ENCODE measurements around the gene GDF10. TPM values are rescaled to one million over a fixed set of nuclear protein-coding genes. Genes with fewer than 3 reads are reported as not detected.

Gene GDF10
- polyA plus RNA-seq, 1 donor from 2014 or later = 0.66 TPM

GRCh38 chr10:47354165-47354564 is 54.2 kb downstream of the GDF10 start:
- Histone ChIP-seq H3K27me3 (ENCODE audit: insufficient read depth, low read depth, low read length) (no peaks in the 10 kb centered on the region), H3K79me2 (replicated peaks; ENCODE audit: insufficient read depth, low read length) (no peaks in the 10 kb centered on the region), H3K9me2 (ENCODE audit: insufficient read depth, low read length) (no peaks in the 10 kb centered on the region), H3K4me3 (ENCODE audit: low read length) (no peak overlapping the region), H3K36me3 (ENCODE audit: insufficient read depth, low read length) (no peaks in the 10 kb centered on the region), H2AFZ (ENCODE audit: low read depth, low read length) (no peak overlapping the region), H4K20me1 (ENCODE audit: insufficient read depth) (no peaks in the 10 kb centered on the region), H3K27ac (ENCODE audit: low read length) (no peak overlapping the region), H3K4me2 (ENCODE audit: low read length) (no peak overlapping the region), H3K9ac (ENCODE audit: low read length) (no peak overlapping the region), H3F3A (ENCODE audit: insufficient read depth, low read length, poor library complexity, severe bottlenecking) (no peaks in the 10 kb centered on the region), H3K9me3 (ENCODE audit: low read length) (no peaks in the 10 kb centered on the region)
- TF ChIP-seq SMC3 (conservative IDR thresholded peaks at IDR 0.05; ENCODE audit: poor library complexity) (no peak), CTCF (IDR thresholded peaks at IDR 0.05; ENCODE audit: poor library complexity, severe bottlenecking) (no peak), POLR2AphosphoS5 (IDR thresholded peaks at IDR 0.05) (no peak), MXI1 (conservative IDR thresholded peaks at IDR 0.05; ENCODE audit: poor library complexity, severe bottlenecking) (no peak), RAD21 (conservative IDR thresholded peaks at IDR 0.05) (no peak), EP300 (conservative IDR thresholded peaks at IDR 0.05; ENCODE audit: poor library complexity, severe bottlenecking) (no peak), TAF1 (IDR thresholded peaks at IDR 0.05; ENCODE audit: low read depth) (no peak), EZH2 (IDR thresholded peaks at IDR 0.05; ENCODE audit: borderline replicate concordance, insufficient read depth, low read length, poor library complexity, severe bottlenecking) (no peak)
- TF ChIP-seq, protein P1, sequence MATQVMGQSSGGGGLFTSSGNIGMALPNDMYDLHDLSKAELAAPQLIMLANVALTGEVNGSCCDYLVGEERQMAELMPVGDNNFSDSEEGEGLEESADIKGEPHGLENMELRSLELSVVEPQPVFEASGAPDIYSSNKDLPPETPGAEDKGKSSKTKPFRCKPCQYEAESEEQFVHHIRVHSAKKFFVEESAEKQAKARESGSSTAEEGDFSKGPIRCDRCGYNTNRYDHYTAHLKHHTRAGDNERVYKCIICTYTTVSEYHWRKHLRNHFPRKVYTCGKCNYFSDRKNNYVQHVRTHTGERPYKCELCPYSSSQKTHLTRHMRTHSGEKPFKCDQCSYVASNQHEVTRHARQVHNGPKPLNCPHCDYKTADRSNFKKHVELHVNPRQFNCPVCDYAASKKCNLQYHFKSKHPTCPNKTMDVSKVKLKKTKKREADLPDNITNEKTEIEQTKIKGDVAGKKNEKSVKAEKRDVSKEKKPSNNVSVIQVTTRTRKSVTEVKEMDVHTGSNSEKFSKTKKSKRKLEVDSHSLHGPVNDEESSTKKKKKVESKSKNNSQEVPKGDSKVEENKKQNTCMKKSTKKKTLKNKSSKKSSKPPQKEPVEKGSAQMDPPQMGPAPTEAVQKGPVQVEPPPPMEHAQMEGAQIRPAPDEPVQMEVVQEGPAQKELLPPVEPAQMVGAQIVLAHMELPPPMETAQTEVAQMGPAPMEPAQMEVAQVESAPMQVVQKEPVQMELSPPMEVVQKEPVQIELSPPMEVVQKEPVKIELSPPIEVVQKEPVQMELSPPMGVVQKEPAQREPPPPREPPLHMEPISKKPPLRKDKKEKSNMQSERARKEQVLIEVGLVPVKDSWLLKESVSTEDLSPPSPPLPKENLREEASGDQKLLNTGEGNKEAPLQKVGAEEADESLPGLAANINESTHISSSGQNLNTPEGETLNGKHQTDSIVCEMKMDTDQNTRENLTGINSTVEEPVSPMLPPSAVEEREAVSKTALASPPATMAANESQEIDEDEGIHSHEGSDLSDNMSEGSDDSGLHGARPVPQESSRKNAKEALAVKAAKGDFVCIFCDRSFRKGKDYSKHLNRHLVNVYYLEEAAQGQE (IDR thresholded peaks at IDR 0.05; ENCODE audit: borderline replicate concordance) = no peak

GRCh38 chr10:47354900-47355299 is 54.9 kb downstream of the GDF10 start:
- no peaks in the 10 kb centered on the region for H3K36me3 ChIP-seq (ENCODE audit: insufficient read depth, low read length)
- no peaks in the 10 kb centered on the region for H3K79me2 ChIP-seq (replicated peaks; ENCODE audit: insufficient read depth, low read length)
- no peaks in the 10 kb centered on the region for H3K9me3 ChIP-seq (ENCODE audit: low read length)
- H3F3A ChIP-seq (ENCODE audit: insufficient read depth, low read length, poor library complexity, severe bottlenecking) = no peaks in the 10 kb centered on the region
- no peak overlapping the region for H3K27ac ChIP-seq (ENCODE audit: low read length)
- no peaks in the 10 kb centered on the region for H3K27me3 ChIP-seq (ENCODE audit: insufficient read depth, low read depth, low read length)
- H3K4me3 ChIP-seq (ENCODE audit: low read length) = no peak overlapping the region
- no peak overlapping the region for H2AFZ ChIP-seq (ENCODE audit: low read depth, low read length)
- H4K20me1 ChIP-seq (ENCODE audit: insufficient read depth) = no peaks in the 10 kb centered on the region
- TF ChIP-seq RAD21 (conservative IDR thresholded peaks at IDR 0.05) = no peak
- no peak for TF ChIP-seq EP300 (conservative IDR thresholded peaks at IDR 0.05; ENCODE audit: poor library complexity, severe bottlenecking)
- TF ChIP-seq TAF1 (IDR thresholded peaks at IDR 0.05; ENCODE audit: low read depth) = no peak
- no peak for TF ChIP-seq POLR2AphosphoS5 (IDR thresholded peaks at IDR 0.05)
- TF ChIP-seq SMC3 (conservative IDR thresholded peaks at IDR 0.05; ENCODE audit: poor library complexity) = no peak
- TF ChIP-seq CTCF (IDR thresholded peaks at IDR 0.05; ENCODE audit: poor library complexity, severe bottlenecking) = no peak
- TF ChIP-seq MXI1 (conservative IDR thresholded peaks at IDR 0.05; ENCODE audit: poor library complexity, severe bottlenecking) = no peak
- TF ChIP-seq, protein P1 (IDR thresholded peaks at IDR 0.05; ENCODE audit: borderline replicate concordance) = no peak
- TF ChIP-seq EZH2 (IDR thresholded peaks at IDR 0.05; ENCODE audit: borderline replicate concordance, insufficient read depth, low read length, poor library complexity, severe bottlenecking) = no peak
- H3K9me2 ChIP-seq (ENCODE audit: insufficient read depth, low read length) = no peaks in the 10 kb centered on the region
- H3K9ac ChIP-seq (ENCODE audit: low read length) = no peak overlapping the region
- H3K4me2 ChIP-seq (ENCODE audit: low read length) = no peak overlapping the region

Data from neural cell (in vitro differentiated cells).